ENCODE results near the gene SMC1B. TPM values are rescaled to one million over a fixed set of nuclear protein-coding genes. Genes with fewer than 3 reads are reported as not detected.

The SMC1B gene
- total RNA-seq, 1 donor from 2014 or later: 0.06 TPM

DNA sequence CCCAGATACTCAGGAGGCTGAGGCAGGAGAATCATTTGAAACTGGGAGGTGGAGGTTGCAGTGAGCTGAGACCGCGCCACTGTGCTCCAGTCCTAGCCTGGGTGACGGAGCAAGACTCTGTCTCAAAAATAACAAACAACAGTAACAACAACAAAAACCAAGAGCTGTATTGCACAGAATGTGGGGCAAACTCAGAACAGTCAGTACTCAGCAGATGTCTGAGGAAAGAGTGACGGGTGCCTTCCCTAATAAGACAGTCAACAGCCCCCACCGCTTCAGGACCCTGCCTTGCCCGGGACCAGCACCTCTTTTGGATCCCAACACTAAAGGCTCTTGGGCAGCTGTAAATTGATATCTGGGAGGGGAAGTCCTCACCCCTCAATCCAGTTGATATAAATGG lies 40.4 kb upstream of the SMC1B start:
- H3K36me3 ChIP-seq: no peaks in the 10 kb centered on the region
- Mint-ChIP-seq H3K9me3 (no peaks in the 10 kb centered on the region), H3K36me3 (no peaks in the 10 kb centered on the region), H3K4me1 (peaks cover 12% of the 10 kb centered on the region), H3K27me3 (ENCODE audit: insufficient read depth, low read depth) (peaks cover 21% of the 10 kb centered on the region), H3K4me3 (no peak overlapping the region), H3K27ac (no peak overlapping the region)
- H3K4me3 ChIP-seq: no peak overlapping the region
- no peaks in the 10 kb centered on the region for H3K27me3 ChIP-seq
- H3K9ac ChIP-seq: no peak overlapping the region
- no peak overlapping the region for H3K27ac ChIP-seq
- H3F3A ChIP-seq (ENCODE audit: low read depth): no peaks in the 10 kb centered on the region
- no peaks in the 10 kb centered on the region for H3K4me1 ChIP-seq
- no peak for DNase-seq (ENCODE audit: low spot score)
- H3K79me2 ChIP-seq (ENCODE audit: low read depth): no peaks in the 10 kb centered on the region
- no peak for TF ChIP-seq EZH2phosphoT487 (IDR thresholded peaks at IDR 0.05)
- TF ChIP-seq, protein P1, sequence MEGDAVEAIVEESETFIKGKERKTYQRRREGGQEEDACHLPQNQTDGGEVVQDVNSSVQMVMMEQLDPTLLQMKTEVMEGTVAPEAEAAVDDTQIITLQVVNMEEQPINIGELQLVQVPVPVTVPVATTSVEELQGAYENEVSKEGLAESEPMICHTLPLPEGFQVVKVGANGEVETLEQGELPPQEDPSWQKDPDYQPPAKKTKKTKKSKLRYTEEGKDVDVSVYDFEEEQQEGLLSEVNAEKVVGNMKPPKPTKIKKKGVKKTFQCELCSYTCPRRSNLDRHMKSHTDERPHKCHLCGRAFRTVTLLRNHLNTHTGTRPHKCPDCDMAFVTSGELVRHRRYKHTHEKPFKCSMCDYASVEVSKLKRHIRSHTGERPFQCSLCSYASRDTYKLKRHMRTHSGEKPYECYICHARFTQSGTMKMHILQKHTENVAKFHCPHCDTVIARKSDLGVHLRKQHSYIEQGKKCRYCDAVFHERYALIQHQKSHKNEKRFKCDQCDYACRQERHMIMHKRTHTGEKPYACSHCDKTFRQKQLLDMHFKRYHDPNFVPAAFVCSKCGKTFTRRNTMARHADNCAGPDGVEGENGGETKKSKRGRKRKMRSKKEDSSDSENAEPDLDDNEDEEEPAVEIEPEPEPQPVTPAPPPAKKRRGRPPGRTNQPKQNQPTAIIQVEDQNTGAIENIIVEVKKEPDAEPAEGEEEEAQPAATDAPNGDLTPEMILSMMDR (IDR thresholded peaks at IDR 0.05): no peak
- no peak for TF ChIP-seq EZH2 (IDR thresholded peaks at IDR 0.05)
- H3K9me3 ChIP-seq (ENCODE audit: low read depth): no peaks in the 10 kb centered on the region
- H3K4me2 ChIP-seq: no peak overlapping the region
- H2AFZ ChIP-seq (replicated peaks): no peak overlapping the region
- no peaks in the 10 kb centered on the region for H4K20me1 ChIP-seq (ENCODE audit: low read depth)

GRCh38 chr22:45452565-45453379 lies 39.4 kb upstream of the SMC1B start:
- no peak overlapping the region for H2AFZ ChIP-seq (replicated peaks)
- H3K27ac Mint-ChIP-seq: no peak overlapping the region
- no peaks in the 10 kb centered on the region for H3F3A ChIP-seq (ENCODE audit: low read depth)
- peak overlapping the region; percentile 69 for H3K4me3 Mint-ChIP-seq
- H3K4me3 ChIP-seq: no peak overlapping the region
- H3K27ac ChIP-seq: no peak overlapping the region
- H3K36me3 ChIP-seq: no peaks in the 10 kb centered on the region
- no peak overlapping the region for H3K9ac ChIP-seq
- TF ChIP-seq, protein P1 (IDR thresholded peaks at IDR 0.05): no peak
- TF ChIP-seq EZH2 (IDR thresholded peaks at IDR 0.05) (no peak), EZH2phosphoT487 (IDR thresholded peaks at IDR 0.05) (no peak)
- peaks cover 23% of the 10 kb centered on the region for H3K27me3 Mint-ChIP-seq (ENCODE audit: insufficient read depth, low read depth)
- H3K27me3 ChIP-seq: no peaks in the 10 kb centered on the region
- no peaks in the 10 kb centered on the region for H3K4me1 ChIP-seq
- no peaks in the 10 kb centered on the region for H3K36me3 Mint-ChIP-seq
- no peak overlapping the region for H3K4me2 ChIP-seq
- no peaks in the 10 kb centered on the region for H3K9me3 ChIP-seq (ENCODE audit: low read depth)
- H4K20me1 ChIP-seq (ENCODE audit: low read depth): no peaks in the 10 kb centered on the region
- no peak for DNase-seq (ENCODE audit: low spot score)
- H3K79me2 ChIP-seq (ENCODE audit: low read depth): no peaks in the 10 kb centered on the region
- H3K4me1 Mint-ChIP-seq: peaks cover 12% of the 10 kb centered on the region
- no peaks in the 10 kb centered on the region for H3K9me3 Mint-ChIP-seq

- Histone ChIP-seq H3K9ac (no peak overlapping the region), H3K36me3 (no peaks in the 10 kb centered on the region), H3K27ac (no peak overlapping the region), H3K9me3 (ENCODE audit: low read depth) (no peaks in the 10 kb centered on the region), H3K79me2 (ENCODE audit: low read depth) (no peaks in the 10 kb centered on the region), H3F3A (ENCODE audit: low read depth) (no peaks in the 10 kb centered on the region), H2AFZ (replicated peaks) (no peak overlapping the region), H3K4me2 (no peak overlapping the region), H3K4me3 (no peak overlapping the region), H3K27me3 (no peaks in the 10 kb centered on the region), H4K20me1 (ENCODE audit: low read depth) (no peaks in the 10 kb centered on the region), H3K4me1 (no peaks in the 10 kb centered on the region)
- Mint-ChIP-seq H3K36me3 (no peaks in the 10 kb centered on the region), H3K27ac (no peak overlapping the region), H3K27me3 (ENCODE audit: insufficient read depth, low read depth) (peaks cover 17% of the 10 kb centered on the region), H3K4me3 (no peak overlapping the region), H3K9me3 (no peaks in the 10 kb centered on the region), H3K4me1 (peaks cover 12% of the 10 kb centered on the region)
- DNase-seq (ENCODE audit: low spot score): no peak
- no peak for TF ChIP-seq EZH2 (IDR thresholded peaks at IDR 0.05)
- TF ChIP-seq, protein P1 (IDR thresholded peaks at IDR 0.05): no peak
These were observed 38.6 kb upstream of the SMC1B start for GRCh38 chr22:45451972-45452371.

All from neural progenitor cell (in vitro differentiated cells).